Raji (cell line): ENCODE results near the gene MCFD2.

Experiments
- POLR2A ChIP-seq: IDR thresholded peaks from 2 replicates; pipeline ENCODE4 v1.6.1; 2011; ENCODE audit warnings: low read depth, low read length, control low read depth; ENCODE audit not compliant: insufficient read depth

Gene MCFD2

DNA sequence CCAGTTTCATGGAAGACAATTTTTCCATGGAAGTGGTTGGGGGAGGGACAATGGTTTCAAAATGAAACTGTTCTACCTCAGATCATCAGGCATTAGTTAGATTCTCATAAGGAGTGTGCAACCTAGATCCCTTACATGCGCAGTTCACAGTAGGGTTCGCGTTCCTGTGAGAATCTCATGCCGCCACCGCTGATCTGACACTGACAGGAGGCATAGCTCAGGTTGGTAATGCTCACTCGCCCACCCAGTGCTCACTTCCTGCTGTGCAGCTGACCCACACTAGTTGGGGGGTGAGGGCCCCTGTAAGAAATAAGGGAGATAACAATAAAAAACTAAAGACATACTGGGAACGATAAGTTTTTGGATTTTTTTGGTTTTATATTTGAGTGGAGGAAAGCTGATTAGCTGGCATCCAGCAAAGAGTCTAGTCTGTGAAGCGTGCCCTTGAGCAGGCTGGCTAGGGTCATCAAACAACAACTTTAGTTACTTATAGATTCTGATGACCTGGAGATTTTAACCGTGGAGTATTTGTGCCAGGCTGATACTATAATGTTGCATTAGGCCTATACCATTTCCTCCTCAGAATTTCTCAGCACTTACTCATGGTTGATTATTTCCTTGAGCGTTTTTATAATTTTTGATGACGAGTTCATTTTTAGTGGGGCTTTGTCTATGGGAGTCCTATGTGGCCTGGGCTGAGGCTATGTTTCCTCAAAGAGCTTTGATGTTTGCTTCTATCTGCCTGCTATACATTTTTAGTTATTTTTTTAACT lies 6.3 kb upstream of the MCFD2 start:
- TF ChIP-seq POLR2A: no peak

DNA sequence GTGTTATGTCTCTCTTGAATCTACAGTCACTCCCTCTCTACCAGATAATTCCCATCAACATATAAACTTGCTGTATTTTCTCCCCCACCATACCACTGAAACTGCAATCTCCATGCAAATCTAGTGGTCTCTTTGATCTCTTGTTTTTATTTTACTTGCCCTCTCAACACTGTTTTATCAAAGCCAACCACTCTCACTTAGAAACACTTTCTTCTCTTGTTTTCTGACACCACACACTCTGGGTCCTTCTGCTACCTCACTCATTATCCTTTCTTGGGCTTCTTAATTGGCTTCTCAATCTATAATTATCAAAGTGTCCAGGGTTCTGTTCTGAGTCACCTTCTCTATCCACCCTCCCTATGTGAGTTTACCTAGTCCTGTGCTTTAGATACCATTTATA lies 2.0 kb upstream of the MCFD2 start:
- TF ChIP-seq POLR2A: 0 out of 2 replicates have a peak, but pooled peaks have one; percentile 19

DNA sequence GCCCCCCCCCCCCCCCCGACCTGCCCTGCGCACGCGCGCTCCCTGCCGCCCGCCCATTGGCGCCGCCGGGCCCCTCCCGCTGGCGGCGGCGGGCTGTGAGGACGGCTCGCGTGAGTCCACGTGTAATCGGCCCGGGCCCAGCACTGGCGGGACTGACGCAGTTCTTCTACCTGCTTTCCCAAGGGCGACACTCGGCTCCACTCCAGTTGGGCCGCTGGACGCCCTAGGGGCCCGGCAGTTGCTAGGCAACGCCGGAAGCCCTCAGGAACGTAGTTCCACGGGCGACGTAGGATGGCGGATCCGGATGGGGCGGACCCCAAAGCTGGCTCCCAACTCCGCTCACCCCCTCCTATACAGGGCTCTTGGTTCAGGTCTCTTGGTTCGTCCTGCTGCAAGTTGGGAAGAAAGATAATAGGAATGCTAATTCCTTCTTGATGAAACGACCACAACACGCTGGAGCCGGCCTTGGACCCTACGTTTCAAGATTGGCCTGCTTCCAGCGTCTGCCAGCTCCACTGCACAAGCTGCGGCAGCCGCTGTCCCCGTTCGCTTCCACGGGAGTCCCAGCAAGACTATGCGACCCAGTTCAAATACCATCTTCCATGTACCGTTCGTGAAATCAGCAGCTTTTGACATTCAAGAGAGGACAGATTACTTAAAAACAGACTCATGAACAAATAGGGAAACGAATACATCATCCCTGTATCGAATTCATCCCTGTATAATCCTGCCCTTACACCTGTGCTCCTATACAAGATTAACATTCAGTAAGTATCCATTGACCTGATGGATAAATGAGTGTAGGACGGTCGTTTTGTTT lies 415 bp upstream of the MCFD2 start:
- peak; percentile 85 for TF ChIP-seq POLR2A

DNA sequence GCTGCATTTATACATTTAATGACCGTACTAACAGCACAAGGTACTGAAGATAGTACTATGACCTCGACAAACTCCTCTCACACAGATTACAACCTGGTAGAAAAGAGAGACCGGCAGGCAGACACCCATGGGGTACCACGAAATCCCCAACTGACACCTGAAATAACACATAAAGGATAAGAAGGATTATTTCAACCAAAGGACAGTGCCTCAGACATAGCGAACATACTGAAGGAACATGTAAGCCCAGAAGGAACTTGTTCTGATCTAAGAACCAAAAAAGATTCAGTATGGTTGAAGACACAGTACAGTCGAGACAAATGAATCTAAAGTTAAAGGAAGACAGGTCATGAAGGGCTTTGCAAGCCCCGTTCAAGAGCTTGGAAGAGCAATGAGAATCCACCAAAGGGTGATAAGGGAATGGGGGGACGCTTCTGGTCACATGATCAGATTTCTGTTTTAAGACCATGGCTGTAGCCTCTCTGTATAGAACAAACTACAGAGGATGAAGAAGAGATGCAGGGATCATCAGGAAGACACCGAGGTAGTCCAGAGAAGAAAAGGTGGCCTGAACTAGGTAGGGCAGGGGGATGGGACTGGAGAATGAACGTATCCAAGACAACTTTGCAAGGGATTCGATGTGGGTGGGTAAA lies 902 bp downstream of the MCFD2 start:
- no peak for TF ChIP-seq POLR2A

DNA sequence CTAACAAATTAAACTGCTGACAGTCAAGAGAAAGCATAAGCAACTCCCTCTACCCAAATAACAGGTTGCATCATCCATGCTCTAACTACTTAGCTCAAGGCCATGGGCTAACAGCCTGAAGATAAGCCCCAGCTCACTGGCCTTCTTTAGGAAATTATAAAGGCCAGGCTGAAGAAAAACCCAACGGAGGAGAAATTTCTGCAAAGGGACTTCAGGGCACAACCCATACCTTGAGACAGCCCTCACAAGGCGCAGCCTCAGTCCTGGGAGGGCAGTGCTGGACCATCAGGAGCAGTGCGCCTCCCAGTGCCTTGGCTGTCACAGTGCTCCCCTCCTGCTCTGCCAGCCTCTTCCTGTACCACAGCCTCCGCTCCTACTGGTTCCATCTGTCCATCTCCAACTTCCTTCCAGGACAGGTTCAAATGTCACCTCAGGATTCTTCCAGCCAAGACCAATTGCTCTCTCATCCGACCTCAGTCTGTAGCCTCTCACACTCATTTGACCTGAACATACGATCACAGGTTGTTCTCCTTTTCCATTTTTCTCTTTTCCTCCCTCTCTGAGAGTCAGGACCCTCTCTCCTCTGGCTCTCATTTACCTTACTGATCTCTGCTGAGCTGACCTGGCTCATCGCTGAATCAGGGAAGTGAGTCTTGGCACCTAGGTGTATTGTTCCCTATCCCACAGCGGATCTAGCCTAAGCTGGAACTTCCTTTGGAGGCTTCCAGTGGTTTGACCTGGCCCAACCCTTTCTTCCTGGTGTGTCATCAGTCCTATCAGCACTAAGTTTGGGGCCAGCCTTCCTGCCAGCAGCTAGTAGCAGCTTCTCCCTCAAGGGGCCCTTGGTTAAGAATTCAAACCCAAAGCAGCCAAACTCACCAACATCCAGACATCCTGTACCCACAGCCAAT lies 1.9 kb downstream of the MCFD2 start:
- no peak for TF ChIP-seq POLR2A

DNA sequence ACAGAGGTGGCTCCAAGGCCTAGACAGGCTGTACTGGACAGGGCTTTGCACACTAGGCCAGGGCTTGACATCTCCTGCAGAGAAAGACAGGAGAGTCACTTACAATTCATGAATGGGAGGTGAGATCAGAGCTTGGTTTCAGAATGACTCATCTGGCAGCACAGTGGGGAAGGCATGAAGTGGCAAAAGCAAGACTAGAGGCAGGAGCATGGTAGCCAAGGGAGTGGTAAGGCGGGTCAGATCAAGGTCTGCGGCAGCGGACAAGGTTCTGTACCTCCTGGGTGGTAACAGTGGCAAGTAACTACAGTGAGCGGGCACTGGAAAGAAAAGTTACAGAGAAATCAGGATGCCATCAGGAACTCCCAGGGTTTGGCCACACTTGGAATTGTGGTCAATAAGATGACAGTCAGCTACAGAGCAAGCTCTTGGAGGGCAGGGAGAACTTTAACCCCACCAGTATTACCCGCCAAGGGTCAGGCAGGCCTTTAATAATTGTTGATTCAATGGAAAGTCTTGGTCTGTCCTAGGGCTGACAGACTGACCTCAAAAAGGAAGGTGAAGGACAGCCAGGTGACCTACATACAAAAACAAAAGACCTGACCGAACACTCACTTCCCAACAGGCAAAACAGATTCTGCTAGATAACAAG lies 5.7 kb downstream of the MCFD2 start:
- no peak for TF ChIP-seq POLR2A

DNA sequence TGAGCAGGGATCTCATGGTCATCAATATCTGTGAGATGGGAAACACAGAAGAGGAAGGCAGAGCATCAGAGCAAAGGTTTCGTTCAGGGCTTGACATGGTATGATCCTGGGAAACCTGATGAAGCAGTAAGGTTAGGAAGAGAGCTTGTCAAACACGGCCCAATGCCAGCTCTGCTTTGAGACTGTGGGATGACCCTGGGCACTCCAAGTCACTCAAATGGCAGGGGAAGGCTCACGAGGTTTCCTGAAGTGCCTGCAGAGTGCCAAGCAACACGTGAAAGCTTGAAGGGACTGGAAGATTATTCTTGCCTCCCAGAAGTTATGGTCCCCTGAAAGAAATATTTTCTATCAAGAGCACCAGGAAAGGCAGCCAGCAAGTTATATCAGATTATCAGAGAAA lies 6.5 kb downstream of the MCFD2 start:
- TF ChIP-seq POLR2A: no peak

DNA sequence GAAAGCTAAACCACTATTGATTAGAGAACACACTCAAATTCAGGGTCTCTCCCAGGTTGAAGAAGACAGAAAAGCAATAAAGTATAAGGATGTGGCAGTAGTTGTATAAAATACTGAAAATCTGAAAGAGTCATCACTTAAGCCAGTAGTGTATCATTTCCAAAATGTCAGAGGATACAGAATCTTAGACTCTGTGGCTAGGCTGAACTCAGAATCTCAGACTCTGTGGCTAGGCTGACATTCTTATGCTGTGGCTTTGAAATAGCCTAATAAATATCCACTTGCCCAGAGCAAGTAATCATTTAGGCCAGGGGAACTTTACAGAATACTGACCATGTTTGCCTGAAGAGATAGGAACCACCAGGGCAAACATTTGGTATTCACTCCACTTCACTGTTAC lies 13.1 kb downstream of the MCFD2 start:
- no peak for TF ChIP-seq POLR2A

DNA sequence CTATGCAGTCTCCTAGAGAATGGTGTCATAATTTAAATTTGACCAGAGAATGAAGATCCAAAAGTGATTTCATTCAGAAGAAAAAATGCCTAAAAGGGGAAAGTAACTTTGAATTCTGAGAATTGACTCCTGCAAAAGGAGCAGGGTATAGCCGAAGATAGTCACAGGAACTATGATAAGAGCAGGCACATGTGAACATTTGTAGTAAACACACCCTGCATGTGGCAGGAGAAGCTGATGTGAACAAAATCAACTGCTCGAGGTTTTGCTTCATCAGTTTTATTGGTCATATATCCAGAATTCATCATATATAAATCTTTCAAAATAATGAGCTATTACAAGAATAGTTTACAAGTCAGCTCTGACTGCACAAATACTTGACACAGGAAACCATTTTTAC lies 14.0 kb downstream of the MCFD2 start:
- TF ChIP-seq POLR2A: no peak

DNA sequence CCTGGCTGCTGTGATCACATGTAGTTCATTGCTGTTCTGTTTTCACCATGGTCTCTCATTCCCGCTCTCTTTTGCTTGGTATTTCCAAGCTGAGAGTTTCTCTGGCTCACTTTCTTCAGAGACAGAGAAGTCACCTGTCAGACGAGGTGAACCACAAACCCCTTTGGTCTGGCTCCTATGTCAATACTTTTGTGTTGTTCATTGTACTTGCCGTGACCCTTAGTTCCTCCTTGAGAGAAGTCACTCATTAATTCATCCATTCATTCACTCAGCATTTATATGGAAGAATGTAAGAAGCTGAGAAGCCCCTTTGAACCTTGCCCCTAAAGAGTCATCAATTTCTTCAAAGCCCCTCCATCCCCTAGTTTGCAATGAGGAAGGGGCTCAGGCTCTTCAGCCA lies 15.2 kb downstream of the MCFD2 start:
- TF ChIP-seq POLR2A: no peak

DNA sequence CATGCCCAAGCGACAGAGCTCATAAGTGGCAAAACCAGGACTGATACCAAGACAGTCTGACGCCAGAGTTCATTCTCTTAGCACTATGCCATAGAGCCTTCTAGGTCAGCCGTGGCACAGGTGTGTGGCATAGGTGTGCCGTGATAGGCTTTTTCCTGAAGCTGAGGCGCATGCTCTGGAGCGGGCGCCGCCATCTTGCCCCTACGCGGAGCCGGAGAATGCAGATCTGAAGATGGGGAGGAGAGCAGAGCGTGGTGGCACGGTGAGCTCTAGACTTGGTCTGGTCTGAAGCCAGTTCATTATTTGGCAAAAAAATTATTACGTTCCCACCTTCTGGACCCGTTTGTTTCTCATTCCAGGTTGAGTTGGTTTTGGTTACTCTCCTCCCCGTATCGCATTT lies 16.6 kb downstream of the MCFD2 start:
- TF ChIP-seq POLR2A: no peak

DNA sequence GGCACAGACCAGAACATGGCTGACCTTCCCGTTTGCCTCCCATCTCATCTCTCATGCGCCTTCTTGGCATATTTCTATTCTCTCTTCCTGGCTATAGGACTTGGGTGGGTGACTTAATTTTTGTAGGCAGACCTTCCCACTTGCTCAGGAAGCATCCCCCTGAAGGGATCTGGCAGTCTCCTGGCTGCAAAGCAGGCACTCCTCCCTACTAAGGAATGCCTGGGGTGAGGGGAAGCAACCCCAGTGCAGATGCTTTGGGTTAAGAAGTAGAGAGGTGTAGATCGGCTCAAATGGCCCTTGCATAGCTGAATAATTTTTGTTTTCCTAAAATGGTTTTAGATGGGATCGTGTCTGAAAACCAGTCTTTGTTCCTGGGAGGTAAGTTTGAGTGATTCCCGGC lies 17.6 kb downstream of the MCFD2 start:
- no peak for TF ChIP-seq POLR2A

DNA sequence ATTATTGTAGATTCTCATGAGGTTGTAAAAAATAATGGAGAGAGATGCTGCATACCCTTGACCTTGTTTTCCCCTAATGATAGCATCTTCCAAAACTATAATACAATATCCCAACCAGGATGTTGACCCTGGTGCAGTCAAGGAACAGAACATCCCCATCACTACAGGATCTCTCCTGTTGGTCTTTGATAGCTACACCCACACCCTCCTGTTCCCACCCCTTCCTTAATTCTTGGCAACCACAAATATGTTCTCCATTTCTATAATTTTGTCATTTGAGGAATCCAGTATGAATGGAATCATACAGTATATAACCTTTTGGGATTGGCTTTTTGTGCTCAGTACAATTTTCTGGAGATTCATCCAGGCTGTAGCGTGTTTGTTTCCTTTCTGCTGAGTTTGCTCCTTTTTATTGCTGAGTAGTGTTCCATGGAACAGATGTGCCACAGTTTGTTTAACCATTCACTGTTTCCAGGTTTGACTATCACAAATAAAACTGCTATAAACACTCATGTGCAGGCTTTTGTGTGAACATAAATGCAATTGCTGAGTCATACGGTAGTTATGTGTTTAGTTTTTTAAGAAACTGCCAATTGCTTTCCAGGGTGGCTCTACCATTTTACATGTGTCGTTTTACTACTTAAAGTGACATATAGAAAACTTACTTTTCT lies 22.2 kb downstream of the MCFD2 start:
- no peak for TF ChIP-seq POLR2A

DNA sequence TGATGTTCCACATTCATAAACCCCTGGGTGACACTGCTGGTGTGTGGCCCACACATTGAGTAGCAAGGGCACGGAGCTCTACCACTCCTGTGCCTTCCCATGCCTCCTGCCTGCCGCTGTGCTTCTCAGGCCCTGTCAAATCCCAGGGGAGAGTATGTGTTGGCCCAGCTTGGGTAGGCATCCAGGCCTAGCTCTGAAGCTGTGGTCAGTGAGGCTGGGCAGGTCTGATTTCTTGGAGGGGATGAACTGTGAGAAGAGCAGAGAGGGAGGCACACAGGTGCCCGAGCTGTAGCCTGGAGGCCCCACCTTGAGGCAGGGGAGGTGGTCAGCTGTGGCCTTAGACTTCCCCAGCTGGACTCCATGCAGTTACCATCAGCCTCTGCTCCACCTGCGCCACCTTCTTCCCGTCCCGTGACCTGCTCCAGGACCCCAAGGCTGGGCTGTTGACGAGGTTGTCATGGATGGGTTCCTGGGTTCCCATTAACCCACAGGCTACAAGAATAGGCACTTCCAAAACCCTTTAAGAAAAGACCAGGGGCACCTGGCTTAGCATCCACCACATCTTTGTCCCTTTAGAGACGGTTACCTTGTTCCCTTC lies 23.6 kb downstream of the MCFD2 start:
- TF ChIP-seq POLR2A: no peak

DNA sequence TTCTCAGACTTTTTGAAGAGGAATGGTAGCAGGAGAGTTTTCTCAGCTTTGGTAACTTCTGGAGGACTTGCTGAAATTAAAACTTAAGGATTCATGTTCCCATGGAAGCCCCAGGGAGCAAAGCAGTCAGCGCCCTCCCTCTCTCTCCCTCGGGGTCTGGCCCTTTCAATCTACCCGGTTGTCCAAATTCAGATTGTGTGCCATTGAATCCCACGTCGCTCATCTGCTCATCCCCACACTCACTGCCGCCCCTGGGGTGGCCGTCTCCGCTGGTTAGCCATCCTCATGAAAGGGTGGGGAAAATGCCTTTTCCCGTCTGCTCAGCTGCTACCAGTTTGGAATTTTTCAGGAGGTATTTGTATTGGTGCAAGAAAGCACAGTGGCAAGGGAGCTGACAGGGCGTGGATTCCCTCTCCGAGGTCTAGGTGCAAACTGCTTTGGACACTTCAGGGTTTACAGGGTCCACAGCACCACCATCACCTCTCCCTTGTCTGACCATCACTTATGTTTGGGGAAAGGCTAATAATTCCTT lies 27.1 kb downstream of the MCFD2 start:
- no peak for TF ChIP-seq POLR2A
